HG03342 (cell line): ENCODE results near the gene CPM.

Source experiments
- ATAC-seq: cut with Tn5 transposase; IDR thresholded peaks from one replicate; pipeline ENCODE4 v1.9.1; 2021; ENCODE audit warnings: mild to moderate bottlenecking, moderate library complexity; ENCODE audit not compliant: unreplicated experiment

The CPM gene

GRCh38 chr12:68908076-68908475 lies 24.9 kb downstream of the CPM start:
- ATAC-seq = no peak

GRCh38 chr12:68905733-68906132 lies 27.2 kb downstream of the CPM start:
- ATAC-seq = no peak

- ATAC-seq = peak; percentile 87
These were observed 28.5 kb downstream of the CPM start for GRCh38 chr12:68904351-68904962.

- no peak for ATAC-seq
These were observed 29.5 kb downstream of the CPM start for GRCh38 chr12:68903511-68903910.

- ATAC-seq = no peak
These were observed 31.4 kb downstream of the CPM start for GRCh38 chr12:68901551-68901950.

GRCh38 chr12:68901145-68901544 lies 31.8 kb downstream of the CPM start:
- ATAC-seq = no peak

GRCh38 chr12:68900241-68900640 lies 32.7 kb downstream of the CPM start:
- no peak for ATAC-seq

GRCh38 chr12:68899251-68899771 lies 33.7 kb downstream of the CPM start:
- ATAC-seq = no peak

- no peak for ATAC-seq
These were observed 36.0 kb downstream of the CPM start for GRCh38 chr12:68896881-68897540.

GRCh38 chr12:68894276-68894855 lies 38.6 kb downstream of the CPM start:
- ATAC-seq = no peak

GRCh38 chr12:68893741-68894140 lies 39.2 kb downstream of the CPM start:
- no peak for ATAC-seq

- no peak for ATAC-seq
These were observed 39.8 kb downstream of the CPM start for GRCh38 chr12:68893201-68893600.

GRCh38 chr12:68891141-68891540 lies 41.8 kb downstream of the CPM start:
- ATAC-seq = no peak

- no peak for ATAC-seq
These were observed 42.3 kb downstream of the CPM start for GRCh38 chr12:68890701-68891113.

- no peak for ATAC-seq
These were observed 44.7 kb downstream of the CPM start for GRCh38 chr12:68888243-68888642.

- no peak for ATAC-seq
These were observed 45.3 kb downstream of the CPM start for GRCh38 chr12:68887641-68888040.

- no peak for ATAC-seq
These were observed 46.1 kb downstream of the CPM start for GRCh38 chr12:68886636-68887572.

- ATAC-seq = no peak
These were observed 47.6 kb downstream of the CPM start for GRCh38 chr12:68885381-68885780.

- ATAC-seq = no peak
These were observed 48.7 kb downstream of the CPM start for GRCh38 chr12:68884251-68884650.

- ATAC-seq = no peak
These were observed 49.8 kb downstream of the CPM start for GRCh38 chr12:68883151-68883550.
